ENCODE results near the gene RSU1. TPM values are rescaled to one million over a fixed set of nuclear protein-coding genes. Genes with fewer than 3 reads are reported as not detected.

RSU1 gene
- total RNA-seq, 1 donor: 155 TPM

- DNase-seq (ENCODE audit: low read depth): no peak
- TF ChIP-seq, protein P1, sequence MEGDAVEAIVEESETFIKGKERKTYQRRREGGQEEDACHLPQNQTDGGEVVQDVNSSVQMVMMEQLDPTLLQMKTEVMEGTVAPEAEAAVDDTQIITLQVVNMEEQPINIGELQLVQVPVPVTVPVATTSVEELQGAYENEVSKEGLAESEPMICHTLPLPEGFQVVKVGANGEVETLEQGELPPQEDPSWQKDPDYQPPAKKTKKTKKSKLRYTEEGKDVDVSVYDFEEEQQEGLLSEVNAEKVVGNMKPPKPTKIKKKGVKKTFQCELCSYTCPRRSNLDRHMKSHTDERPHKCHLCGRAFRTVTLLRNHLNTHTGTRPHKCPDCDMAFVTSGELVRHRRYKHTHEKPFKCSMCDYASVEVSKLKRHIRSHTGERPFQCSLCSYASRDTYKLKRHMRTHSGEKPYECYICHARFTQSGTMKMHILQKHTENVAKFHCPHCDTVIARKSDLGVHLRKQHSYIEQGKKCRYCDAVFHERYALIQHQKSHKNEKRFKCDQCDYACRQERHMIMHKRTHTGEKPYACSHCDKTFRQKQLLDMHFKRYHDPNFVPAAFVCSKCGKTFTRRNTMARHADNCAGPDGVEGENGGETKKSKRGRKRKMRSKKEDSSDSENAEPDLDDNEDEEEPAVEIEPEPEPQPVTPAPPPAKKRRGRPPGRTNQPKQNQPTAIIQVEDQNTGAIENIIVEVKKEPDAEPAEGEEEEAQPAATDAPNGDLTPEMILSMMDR (IDR thresholded peaks at IDR 0.05; ENCODE audit: insufficient read depth, low read length): no peak
These were observed 135.7 kb downstream of the RSU1 start for GRCh38 chr10:16681521-16681920.

DNA sequence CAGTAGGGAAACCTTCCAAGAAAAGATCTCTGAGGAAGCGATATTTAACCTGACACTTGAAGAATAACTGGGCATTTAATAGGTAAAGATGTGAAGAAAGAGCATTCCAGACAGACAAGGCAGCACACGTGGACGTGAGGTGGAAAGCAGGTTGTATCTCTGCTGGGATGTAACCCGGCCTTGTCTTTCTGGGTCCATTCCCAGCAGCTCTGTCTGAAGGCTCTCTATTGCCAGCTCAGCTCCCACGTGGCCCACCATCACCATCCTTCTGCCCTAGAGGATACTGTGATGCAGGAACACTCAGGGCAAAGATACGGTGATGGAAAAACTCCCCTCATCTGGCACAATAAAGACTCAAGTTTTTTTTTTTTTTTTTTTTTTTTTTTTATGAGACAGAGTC is 137.7 kb downstream of the RSU1 start:
- H3K4me3 ChIP-seq (ENCODE audit: low read depth, low read length): no peak overlapping the region
- no peak for DNase-seq (ENCODE audit: low read depth)
- TF ChIP-seq, protein P1 (IDR thresholded peaks at IDR 0.05; ENCODE audit: insufficient read depth, low read length): no peak

More at GRCh38 chr10:16681521-16681920, 135.7 kb downstream of the RSU1 start:
- H3K4me3 ChIP-seq (ENCODE audit: low read depth, low read length): no peak overlapping the region

DNA sequence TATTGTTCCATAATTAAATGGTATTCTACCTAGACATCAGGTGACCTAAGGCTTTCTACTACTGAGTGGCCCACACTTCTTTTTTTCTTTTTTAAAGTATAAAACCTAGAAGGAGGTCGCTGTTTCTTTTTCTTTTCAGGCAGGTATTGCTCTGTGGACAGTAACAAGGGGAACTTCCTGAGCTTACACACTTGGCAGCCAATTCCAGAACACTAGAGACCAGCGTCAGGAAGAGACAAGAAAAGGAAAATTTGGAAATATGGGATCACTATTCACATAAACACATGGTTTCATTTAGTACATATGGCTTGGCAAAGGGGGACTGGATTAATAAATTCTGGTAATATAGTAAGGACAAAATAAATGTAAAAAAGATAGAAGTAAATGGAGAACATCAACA is 141.9 kb downstream of the RSU1 start:
- H3K4me3 ChIP-seq (ENCODE audit: low read depth, low read length): no peak overlapping the region
- DNase-seq (ENCODE audit: low read depth): no peak
- TF ChIP-seq, protein P1 (IDR thresholded peaks at IDR 0.05; ENCODE audit: insufficient read depth, low read length): no peak

GRCh38 chr10:16674147-16674703 is 143.0 kb downstream of the RSU1 start:
- H3K4me3 ChIP-seq (ENCODE audit: low read depth, low read length): no peak overlapping the region
- DNase-seq (ENCODE audit: low read depth): no peak
- TF ChIP-seq, protein P1 (IDR thresholded peaks at IDR 0.05; ENCODE audit: insufficient read depth, low read length): no peak

GRCh38 chr10:16673443-16673842 is 143.8 kb downstream of the RSU1 start:
- TF ChIP-seq, protein P1 (IDR thresholded peaks at IDR 0.05; ENCODE audit: insufficient read depth, low read length): no peak
- no peak overlapping the region for H3K4me3 ChIP-seq (ENCODE audit: low read depth, low read length)
- DNase-seq (ENCODE audit: low read depth): no peak

GRCh38 chr10:16663444-16663843 is 153.8 kb downstream of the RSU1 start:
- DNase-seq (ENCODE audit: low read depth): no peak
- no peak overlapping the region for H3K4me3 ChIP-seq (ENCODE audit: low read depth, low read length)
- TF ChIP-seq, protein P1 (IDR thresholded peaks at IDR 0.05; ENCODE audit: insufficient read depth, low read length): no peak

GRCh38 chr10:16662923-16663322 is 154.3 kb downstream of the RSU1 start:
- DNase-seq (ENCODE audit: low read depth): no peak
- H3K4me3 ChIP-seq (ENCODE audit: low read depth, low read length): no peak overlapping the region
- TF ChIP-seq, protein P1 (IDR thresholded peaks at IDR 0.05; ENCODE audit: insufficient read depth, low read length): no peak

Data from fibroblast of the aortic adventitia (primary cell).